Nephron (organoid): Measurements from ENCODE around the gene FBXL3.

ENCODE experiments used
- H3K27ac Mint-ChIP-seq, 3 experiments: 2 replicates each; pipeline ENCODE4 v1.8.0; 2020; ENCODE audit warnings: mixed read lengths in 3 of 3, mild to moderate bottlenecking in 2 of 3, moderate library complexity in 1 of 3
- H3K27me3 Mint-ChIP-seq: 2 replicates; pipeline ENCODE4 v1.8.0; 2021; ENCODE audit warnings: low read depth, mild to moderate bottlenecking, moderate library complexity, mixed read lengths
- H3K36me3 Mint-ChIP-seq: 2 replicates; pipeline ENCODE4 v1.8.0; 2020; ENCODE audit warnings: low read depth, mixed read lengths
- H3K4me1 Mint-ChIP-seq: 2 replicates; pipeline ENCODE4 v1.8.0; 2020; ENCODE audit warnings: mixed read lengths
- H3K4me3 Mint-ChIP-seq, 3 experiments: 2 replicates each; pipeline ENCODE4 v1.8.0; 2020; ENCODE audit warnings: mild to moderate bottlenecking in 3 of 3, mixed read lengths in 3 of 3, moderate library complexity in 2 of 3
- H3K9me3 Mint-ChIP-seq: 2 replicates; pipeline ENCODE4 v1.8.0; 2020; ENCODE audit warnings: mixed read lengths
- CTCF ChIP-seq, 3 experiments: fragments of 200-600 bp; sonication (generic); IDR thresholded peaks; one replicate each; pipeline ENCODE4 v1.5.0; 2021; ENCODE audit warnings: antibody characterized with exemption in 3 of 3; ENCODE audit not compliant: unreplicated experiment in 3 of 3

Gene FBXL3

GRCh38 chr13:77034881-77035280 lies 7.9 kb upstream of the FBXL3 start:
- no peaks in the 10 kb centered on the region for H3K36me3 Mint-ChIP-seq
- no peaks in the 10 kb centered on the region for H3K4me1 Mint-ChIP-seq
- H3K4me3 Mint-ChIP-seq: no peak overlapping the region
- H3K27ac Mint-ChIP-seq: no peak overlapping the region
- H3K27me3 Mint-ChIP-seq: no peaks in the 10 kb centered on the region
- no peak for TF ChIP-seq CTCF (IDR thresholded peaks at IDR 0.05; ENCODE audit: unreplicated experiment in 3 of 3)
- peaks cover 17% of the 10 kb centered on the region for H3K9me3 Mint-ChIP-seq

- Mint-ChIP-seq H3K27ac (no peak overlapping the region), H3K4me3 (no peak overlapping the region)
- TF ChIP-seq CTCF (IDR thresholded peaks at IDR 0.05; ENCODE audit: unreplicated experiment in 3 of 3): no peak
Observed at GRCh38 chr13:77033717-77034302, 6.9 kb upstream of the FBXL3 start.

GRCh38 chr13:77031656-77032243 lies 4.8 kb upstream of the FBXL3 start:
- Mint-ChIP-seq H3K9me3 (peaks cover 14% of the 10 kb centered on the region), H3K27ac (no peak overlapping the region), H3K4me1 (peaks cover 15% of the 10 kb centered on the region), H3K4me3 (no peak overlapping the region), H3K27me3 (no peaks in the 10 kb centered on the region), H3K36me3 (no peaks in the 10 kb centered on the region)
- TF ChIP-seq CTCF (IDR thresholded peaks at IDR 0.05; ENCODE audit: unreplicated experiment in 3 of 3): no peak

More at GRCh38 chr13:77033717-77034302, 6.9 kb upstream of the FBXL3 start:
- Mint-ChIP-seq H3K36me3 (no peaks in the 10 kb centered on the region), H3K27me3 (no peaks in the 10 kb centered on the region), H3K9me3 (peaks cover 14% of the 10 kb centered on the region), H3K4me1 (no peaks in the 10 kb centered on the region)

- H3K4me3 Mint-ChIP-seq: peak overlapping the region in 1 of 3 experiments; percentile 59
- H3K9me3 Mint-ChIP-seq: peaks cover 10% of the 10 kb centered on the region
- H3K4me1 Mint-ChIP-seq: peaks cover 30% of the 10 kb centered on the region
- no peak overlapping the region for H3K27ac Mint-ChIP-seq
- no peaks in the 10 kb centered on the region for H3K27me3 Mint-ChIP-seq
- no peak for TF ChIP-seq CTCF (IDR thresholded peaks at IDR 0.05; ENCODE audit: unreplicated experiment in 3 of 3)
- no peaks in the 10 kb centered on the region for H3K36me3 Mint-ChIP-seq
Observed at GRCh38 chr13:77029436-77029835, 2.5 kb upstream of the FBXL3 start.

GRCh38 chr13:77028202-77028601 lies 1.2 kb upstream of the FBXL3 start:
- peak overlapping the region; percentile 92 to 97 (median 96) for H3K27ac Mint-ChIP-seq
- H3K9me3 Mint-ChIP-seq: peaks cover 6% of the 10 kb centered on the region
- H3K4me1 Mint-ChIP-seq: peaks cover 42% of the 10 kb centered on the region
- no peak for TF ChIP-seq CTCF (IDR thresholded peaks at IDR 0.05; ENCODE audit: unreplicated experiment in 3 of 3)
- H3K36me3 Mint-ChIP-seq: peaks cover 6% of the 10 kb centered on the region
- peak overlapping the region; percentile 87 to 92 (median 91) for H3K4me3 Mint-ChIP-seq
- no peaks in the 10 kb centered on the region for H3K27me3 Mint-ChIP-seq
